HUES6 (cell line): ENCODE measurements around the gene GFPT1.
"Not testable (repeated sequence)": the region's sequence is repeated elsewhere in the genome, so short reads cannot be mapped to it uniquely, and the experiment has no call there.

Source experiments
- H3K27ac ChIP-seq: 2 replicates; pipeline ENCODE4 v1.7.0; 2013; ENCODE audit warnings: low read depth, mild to moderate bottlenecking, low read length, inconsistent platforms
- H3K27me3 ChIP-seq: 2 replicates; pipeline ENCODE4 v1.6.1; 2013; ENCODE audit warnings: low read length; ENCODE audit not compliant: control insufficient read depth, insufficient read depth
- H3K36me3 ChIP-seq: 2 replicates; pipeline ENCODE4 v1.6.1; 2013; ENCODE audit warnings: low read length; ENCODE audit not compliant: control insufficient read depth, insufficient read depth
- H3K4me1 ChIP-seq: 2 replicates; pipeline ENCODE4 v1.6.1; 2013; ENCODE audit warnings: low read length; ENCODE audit not compliant: control insufficient read depth, insufficient read depth
- H3K4me3 ChIP-seq: 2 replicates; pipeline ENCODE4 v1.5.1; 2013; ENCODE audit warnings: low read depth, low read length
- H3K9ac ChIP-seq: one replicate; pipeline ENCODE4 v1.6.1; 2013; ENCODE audit warnings: mild to moderate bottlenecking, low read length
- H3K9me3 ChIP-seq: 2 replicates; pipeline ENCODE4 v1.6.1; 2013; ENCODE audit warnings: low read depth, low read length; ENCODE audit not compliant: control insufficient read depth, insufficient read depth

The GFPT1 gene

GRCh38 chr2:69386789-69387734 lies at the start of gene GFPT1:
Gene GFPT1 (minus strand): TSS chr2:69387227. CDS start chr2:69387071, 156 bp downstream.
- Histone ChIP-seq H3K27me3 (no peaks in the 10 kb centered on the region), H3K4me3 (peak within 1 kb of the TSS; percentile 97), H3K9me3 (no peaks in the 10 kb centered on the region), H3K36me3 (0 out of 2 replicates have a peak, but pooled peaks cover 2% of the 10 kb centered on the region), H3K27ac (peak within 1 kb of the TSS; percentile 74), H3K4me1 (peaks cover 12% of the 10 kb centered on the region), H3K9ac (peak within 1 kb of the TSS; percentile 88)

DNA sequence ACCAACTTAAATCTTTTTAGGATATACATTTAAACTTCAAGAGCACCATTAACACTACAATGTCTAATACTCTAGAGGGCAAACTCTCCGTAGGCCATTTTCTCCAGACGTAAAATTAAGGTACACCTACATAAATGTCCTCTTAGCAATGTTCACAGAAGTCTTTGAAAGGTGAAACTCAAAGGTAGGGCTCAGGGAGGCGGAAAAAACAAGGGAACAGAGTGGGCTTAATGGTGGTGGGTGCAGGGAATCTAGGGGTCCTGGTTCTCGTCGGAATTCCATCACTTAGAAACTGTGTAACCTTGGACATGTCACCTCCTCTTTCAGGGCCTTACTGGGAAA lies 49.5 kb upstream of the GFPT1 start:
- peak overlapping the region; percentile 67 for H3K27ac ChIP-seq
- peak overlapping the region; percentile 92 for H3K9ac ChIP-seq

DNA sequence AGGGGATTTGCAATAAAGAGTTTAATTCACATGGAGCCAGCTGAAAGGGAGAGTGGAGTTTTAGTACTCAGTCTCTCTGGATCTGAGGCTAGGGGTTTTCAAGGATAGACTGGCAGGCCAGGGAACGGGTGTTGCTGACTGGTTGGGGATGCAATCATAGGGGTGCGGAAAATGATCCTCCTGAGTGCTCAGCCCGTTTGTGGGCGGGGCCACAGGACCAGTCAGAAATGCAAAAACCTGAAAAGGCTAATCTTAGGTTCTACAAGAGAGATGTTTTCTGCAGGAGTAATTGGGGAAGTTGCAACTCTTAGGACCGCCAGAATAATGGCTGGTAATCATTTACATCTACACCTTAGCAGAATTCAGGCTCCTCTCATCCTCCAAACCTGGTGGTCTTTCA lies 47.7 kb upstream of the GFPT1 start:
- no peaks in the 10 kb centered on the region; the same call in 1 of the 2 replicates for H3K9me3 ChIP-seq
- H3K27me3 ChIP-seq = no peaks in the 10 kb centered on the region
- no peak overlapping the region for H3K4me3 ChIP-seq
- peaks cover 23% of the 10 kb centered on the region for H3K36me3 ChIP-seq
- peaks cover 22% of the 10 kb centered on the region for H3K4me1 ChIP-seq
- no peak overlapping the region for H3K9ac ChIP-seq
- no peak overlapping the region for H3K27ac ChIP-seq

More for the DNA sequence above, 49.5 kb upstream of the GFPT1 start:
- H3K4me3 ChIP-seq = peak overlapping the region; percentile 79
- peaks cover 22% of the 10 kb centered on the region for H3K4me1 ChIP-seq
- no peaks in the 10 kb centered on the region for H3K27me3 ChIP-seq
- H3K36me3 ChIP-seq = peaks cover 12% of the 10 kb centered on the region; the same call in 1 of the 2 replicates
- no peaks in the 10 kb centered on the region; the same call in 1 of the 2 replicates for H3K9me3 ChIP-seq

- Histone ChIP-seq H3K4me3 (no peak overlapping the region), H3K27me3 (no peaks in the 10 kb centered on the region), H3K9me3 (no peaks in the 10 kb centered on the region), H3K4me1 (no peaks in the 10 kb centered on the region), H3K36me3 (peaks cover 47% of the 10 kb centered on the region), H3K9ac (no peak overlapping the region), H3K27ac (no peak overlapping the region)
Observed at GRCh38 chr2:69429491-69430183, 42.6 kb upstream of the GFPT1 start.

- peaks cover 47% of the 10 kb centered on the region for H3K36me3 ChIP-seq
- H3K27me3 ChIP-seq = no peaks in the 10 kb centered on the region
- no peak overlapping the region for H3K27ac ChIP-seq
- no peaks in the 10 kb centered on the region for H3K4me1 ChIP-seq
- H3K9me3 ChIP-seq = no peaks in the 10 kb centered on the region
- no peak overlapping the region for H3K4me3 ChIP-seq
- H3K9ac ChIP-seq = no peak overlapping the region
Observed at GRCh38 chr2:69428981-69429380, 42.0 kb upstream of the GFPT1 start.

- Histone ChIP-seq H3K4me1 (no peaks in the 10 kb centered on the region), H3K9ac (no peak overlapping the region), H3K9me3 (no peaks in the 10 kb centered on the region), H3K36me3 (peaks cover 45% of the 10 kb centered on the region), H3K27ac (no peak overlapping the region), H3K4me3 (no peak overlapping the region), H3K27me3 (no peaks in the 10 kb centered on the region)
Observed at GRCh38 chr2:69424419-69424818, 37.4 kb upstream of the GFPT1 start.

GRCh38 chr2:69422198-69422597 lies 35.2 kb upstream of the GFPT1 start:
- Histone ChIP-seq H3K4me3 (no peak overlapping the region), H3K27me3 (no peaks in the 10 kb centered on the region), H3K9ac (no peak overlapping the region), H3K36me3 (peaks cover 34% of the 10 kb centered on the region), H3K27ac (no peak overlapping the region), H3K9me3 (no peaks in the 10 kb centered on the region), H3K4me1 (no peaks in the 10 kb centered on the region)

DNA sequence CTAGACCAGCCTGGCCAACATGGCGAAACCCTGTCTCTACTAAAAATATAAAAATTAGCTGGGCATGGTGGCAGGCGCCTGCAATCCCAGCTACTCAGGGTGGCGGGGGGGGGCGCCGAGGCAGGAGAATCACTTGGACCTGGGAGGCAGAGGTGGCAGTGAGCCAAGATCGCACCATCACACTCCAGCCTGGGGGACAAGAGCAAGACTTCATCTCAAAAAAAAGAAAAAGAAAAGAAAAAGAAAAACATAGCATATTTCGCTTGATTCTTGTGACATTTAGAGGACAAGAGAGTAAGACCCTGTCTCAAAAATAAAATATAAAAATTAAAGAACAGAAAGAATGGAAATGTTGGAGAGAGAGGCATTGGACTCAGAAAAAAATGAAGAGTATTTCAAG lies 32.1 kb upstream of the GFPT1 start:
- not testable (repeated sequence) for H3K9ac ChIP-seq, H3K4me1 ChIP-seq, H3K27me3 ChIP-seq, H3K9me3 ChIP-seq, H3K4me3 ChIP-seq, H3K27ac ChIP-seq
- peaks cover 42% of the 10 kb centered on the region for H3K36me3 ChIP-seq

GRCh38 chr2:69416147-69416546 lies 29.1 kb upstream of the GFPT1 start:
- H3K4me1 ChIP-seq = no peaks in the 10 kb centered on the region
- no peak overlapping the region for H3K27ac ChIP-seq
- H3K36me3 ChIP-seq = peaks cover 40% of the 10 kb centered on the region
- H3K9ac ChIP-seq = no peak overlapping the region
- no peak overlapping the region for H3K4me3 ChIP-seq
- no peaks in the 10 kb centered on the region for H3K9me3 ChIP-seq
- no peaks in the 10 kb centered on the region for H3K27me3 ChIP-seq

DNA sequence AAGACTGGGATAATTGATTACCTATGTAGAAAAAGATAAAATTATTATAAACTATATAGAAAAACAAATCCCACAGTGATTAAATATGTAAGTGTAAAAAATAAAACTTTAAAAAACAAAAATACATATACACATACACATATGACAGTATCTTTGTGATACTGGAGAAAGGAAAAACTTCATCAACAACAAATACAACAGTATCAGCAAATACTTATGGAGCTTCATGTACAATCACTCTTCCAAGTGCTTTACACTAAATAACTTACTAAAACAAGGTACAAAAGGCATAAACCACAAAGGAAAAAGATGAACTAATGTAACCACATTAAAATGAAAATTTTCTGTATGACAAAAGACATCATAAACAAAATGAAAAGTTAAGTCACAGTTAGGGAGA lies 24.1 kb upstream of the GFPT1 start:
- Histone ChIP-seq H3K27me3 (no peaks in the 10 kb centered on the region), H3K36me3 (peaks cover 46% of the 10 kb centered on the region), H3K4me3 (no peak overlapping the region), H3K9me3 (no peaks in the 10 kb centered on the region), H3K9ac (no peak overlapping the region), H3K27ac (no peak overlapping the region), H3K4me1 (no peaks in the 10 kb centered on the region)

DNA sequence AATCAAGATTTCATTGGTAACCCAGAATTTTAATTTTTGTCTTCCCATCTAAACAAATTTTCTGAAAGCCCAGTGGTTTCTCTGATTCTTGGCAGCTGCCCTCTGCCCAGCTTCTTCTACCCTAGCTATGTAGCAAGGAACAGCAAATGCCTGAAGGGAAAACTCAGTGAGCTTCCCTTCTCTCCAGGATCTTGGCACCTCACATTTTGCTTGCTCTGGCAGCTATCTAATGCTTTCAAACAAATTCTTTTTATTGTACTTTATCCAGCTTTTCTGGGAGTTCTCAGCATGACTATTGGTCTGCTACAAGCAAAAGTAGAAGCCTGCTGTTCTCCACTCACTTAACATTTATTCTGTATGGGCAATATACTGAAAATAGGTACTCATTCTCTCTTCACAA lies 18.3 kb upstream of the GFPT1 start:
- Histone ChIP-seq H3K27ac (no peak overlapping the region), H3K27me3 (no peaks in the 10 kb centered on the region), H3K9me3 (no peaks in the 10 kb centered on the region), H3K4me3 (no peak overlapping the region), H3K4me1 (no peaks in the 10 kb centered on the region), H3K36me3 (peaks cover 57% of the 10 kb centered on the region), H3K9ac (no peak overlapping the region)
